ENCODE measurements around the gene CDC34.

The CDC34 gene

DNA sequence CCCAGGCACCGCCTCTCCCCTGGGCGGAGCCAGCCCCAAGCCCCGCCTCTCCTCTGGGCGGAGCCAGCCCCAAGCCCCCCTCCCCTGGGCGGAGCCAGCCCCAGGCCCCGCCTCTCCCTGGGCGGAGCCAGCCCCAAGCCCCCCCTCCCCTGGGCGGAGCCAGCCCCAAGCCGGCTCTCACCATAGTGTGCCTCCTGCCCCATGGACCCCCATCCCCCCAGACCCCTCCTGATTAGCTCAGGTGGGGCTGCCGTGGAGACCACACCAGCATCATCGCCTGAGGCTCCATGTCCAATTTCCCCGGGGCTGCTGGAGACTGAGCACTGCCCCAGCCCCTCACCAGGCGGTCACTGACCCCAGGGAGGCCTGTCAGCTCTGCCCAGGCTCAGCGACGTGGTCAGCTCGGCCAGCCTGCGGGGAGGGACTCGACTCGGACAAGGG, 39.4 kb upstream of the CDC34 start:
- DNase-seq: peak; percentile 28
- no peak overlapping the region for H3K27ac ChIP-seq (ENCODE audit: low read length, poor library complexity, severe bottlenecking)
- H2BK120ac ChIP-seq (ENCODE audit: low read depth, low read length): no peak overlapping the region
- H2AFZ ChIP-seq (ENCODE audit: low read depth, low read length): no peak overlapping the region
- H4K91ac ChIP-seq (ENCODE audit: low read length): no peak overlapping the region
- H3K79me1 ChIP-seq (replicated peaks; ENCODE audit: low read length, poor library complexity, severe bottlenecking): peaks cover 3% of the 10 kb centered on the region
- H2BK12ac ChIP-seq (ENCODE audit: low read length in 2 of 2): no peak overlapping the region
- no peak overlapping the region for H3K4me2 ChIP-seq (ENCODE audit: low read length, poor library complexity, severe bottlenecking)
- peaks cover 10% of the 10 kb centered on the region for H3K4me1 ChIP-seq (ENCODE audit: control insufficient read depth, insufficient read depth, low read depth, low read length)
- no peak overlapping the region for H2BK15ac ChIP-seq (ENCODE audit: low read depth, poor library complexity, severe bottlenecking)
- no peak overlapping the region for H3K9ac ChIP-seq (ENCODE audit: low read length)
- H3K18ac ChIP-seq (ENCODE audit: low read depth in 1 of 2, low read length in 2 of 2): no peak overlapping the region
- H4K8ac ChIP-seq (ENCODE audit: low read length): no peak overlapping the region
- 67% methylated on average over 12 of the region's 19 CpGs for WGBS
- H3K4ac ChIP-seq (ENCODE audit: low read depth in 1 of 2, low read length in 2 of 2): no peak overlapping the region
- H2BK5ac ChIP-seq (ENCODE audit: low read depth, low read length, poor library complexity, severe bottlenecking): no peak overlapping the region
- H3K4me3 ChIP-seq (ENCODE audit: insufficient read depth in 1 of 2, low read depth in 1 of 2, low read length in 2 of 2): no peak overlapping the region
- H3K23ac ChIP-seq (ENCODE audit: low read length in 2 of 2): no peak overlapping the region
- no peaks in the 10 kb centered on the region for H3K9me3 ChIP-seq (ENCODE audit: control insufficient read depth, low read length)
- H3K14ac ChIP-seq (ENCODE audit: low read length in 2 of 2): no peak overlapping the region
- no peak overlapping the region for H2AK5ac ChIP-seq (ENCODE audit: low read length, severe bottlenecking)
- H3K27me3 ChIP-seq (ENCODE audit: control insufficient read depth in 1 of 2, insufficient read depth in 1 of 2, low read length in 2 of 2): peaks cover 0 to 7% of the 10 kb centered on the region in 2 experiments
- peaks cover 0 to 3% of the 10 kb centered on the region in 2 experiments for H3K36me3 ChIP-seq (ENCODE audit: control insufficient read depth in 1 of 2, insufficient read depth in 2 of 2, low read depth in 1 of 2, low read length in 2 of 2)

DNA sequence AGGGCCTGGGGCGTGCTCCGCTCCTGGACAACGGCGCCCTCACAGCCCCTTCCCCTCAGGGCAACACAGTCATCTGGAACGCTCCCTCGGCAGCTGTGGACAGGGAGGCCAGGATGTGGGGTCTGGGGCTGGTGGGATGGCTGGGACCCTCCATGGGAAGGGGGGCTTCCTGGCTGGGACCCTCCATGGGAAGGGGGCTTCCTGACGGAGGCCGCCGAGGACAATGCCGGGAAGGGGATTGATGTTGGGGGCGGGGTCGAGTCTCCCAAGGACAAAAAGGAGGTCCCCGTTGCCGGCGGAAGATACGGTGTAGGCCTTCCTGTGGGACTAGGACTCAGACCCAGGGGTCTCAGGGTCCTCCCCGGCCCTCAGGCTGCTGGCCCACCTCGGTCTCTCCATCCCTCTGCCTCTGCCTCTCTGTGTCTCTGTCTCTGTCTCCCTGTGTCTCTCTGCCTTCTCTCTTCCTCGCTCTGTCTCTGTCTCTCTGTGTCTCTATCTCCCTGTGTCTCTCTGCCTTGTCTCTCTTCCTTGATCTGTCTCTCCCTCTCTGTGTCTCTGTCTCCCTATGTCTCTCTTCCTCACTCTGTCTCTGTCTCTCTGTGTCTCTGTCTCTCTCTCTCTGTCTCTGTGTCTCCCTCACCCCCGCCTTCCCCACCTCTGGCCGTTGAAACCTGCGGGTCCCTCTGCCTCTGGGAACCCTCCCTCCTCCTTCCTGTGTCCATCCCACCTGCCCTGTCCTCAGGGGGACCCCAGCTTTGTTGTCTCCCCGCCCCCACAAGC, 38.0 kb upstream of the CDC34 start:
- H3K4ac ChIP-seq (ENCODE audit: low read depth in 1 of 2, low read length in 2 of 2): no peak overlapping the region
- DNase-seq: no peak
- no peak overlapping the region for H3K14ac ChIP-seq (ENCODE audit: low read length in 2 of 2)
- H2BK12ac ChIP-seq (ENCODE audit: low read length in 2 of 2): peak overlapping the region in 1 of 2 experiments; percentile 15
- H3K79me1 ChIP-seq (replicated peaks; ENCODE audit: low read length, poor library complexity, severe bottlenecking): no peaks in the 10 kb centered on the region
- no peak overlapping the region for H3K18ac ChIP-seq (ENCODE audit: low read depth in 1 of 2, low read length in 2 of 2)
- no peak overlapping the region for H2AFZ ChIP-seq (ENCODE audit: low read depth, low read length)
- H4K91ac ChIP-seq (ENCODE audit: low read length): no peak overlapping the region
- no peak overlapping the region for H3K9ac ChIP-seq (ENCODE audit: low read length)
- peaks cover 0 to 3% of the 10 kb centered on the region in 2 experiments for H3K36me3 ChIP-seq (ENCODE audit: control insufficient read depth in 1 of 2, insufficient read depth in 2 of 2, low read depth in 1 of 2, low read length in 2 of 2)
- no peak overlapping the region for H4K8ac ChIP-seq (ENCODE audit: low read length)
- no peak overlapping the region for H2BK5ac ChIP-seq (ENCODE audit: low read depth, low read length, poor library complexity, severe bottlenecking)
- no peaks in the 10 kb centered on the region for H3K9me3 ChIP-seq (ENCODE audit: control insufficient read depth, low read length)
- peaks cover 20% of the 10 kb centered on the region for H3K4me1 ChIP-seq (ENCODE audit: control insufficient read depth, insufficient read depth, low read depth, low read length)
- H2BK120ac ChIP-seq (ENCODE audit: low read depth, low read length): no peak overlapping the region
- no peak overlapping the region for H3K27ac ChIP-seq (ENCODE audit: low read length, poor library complexity, severe bottlenecking)
- peaks cover 10 to 14% of the 10 kb centered on the region in 2 experiments for H3K27me3 ChIP-seq (ENCODE audit: control insufficient read depth in 1 of 2, insufficient read depth in 1 of 2, low read length in 2 of 2)
- H3K4me3 ChIP-seq (ENCODE audit: insufficient read depth in 1 of 2, low read depth in 1 of 2, low read length in 2 of 2): no peak overlapping the region
- 89% methylated on average over 22 of the region's 23 CpGs for WGBS
- H3K23ac ChIP-seq (ENCODE audit: low read length in 2 of 2): no peak overlapping the region
- H2BK15ac ChIP-seq (ENCODE audit: low read depth, poor library complexity, severe bottlenecking): no peak overlapping the region
- no peak overlapping the region for H2AK5ac ChIP-seq (ENCODE audit: low read length, severe bottlenecking)
- no peak overlapping the region for H3K4me2 ChIP-seq (ENCODE audit: low read length, poor library complexity, severe bottlenecking)

DNA sequence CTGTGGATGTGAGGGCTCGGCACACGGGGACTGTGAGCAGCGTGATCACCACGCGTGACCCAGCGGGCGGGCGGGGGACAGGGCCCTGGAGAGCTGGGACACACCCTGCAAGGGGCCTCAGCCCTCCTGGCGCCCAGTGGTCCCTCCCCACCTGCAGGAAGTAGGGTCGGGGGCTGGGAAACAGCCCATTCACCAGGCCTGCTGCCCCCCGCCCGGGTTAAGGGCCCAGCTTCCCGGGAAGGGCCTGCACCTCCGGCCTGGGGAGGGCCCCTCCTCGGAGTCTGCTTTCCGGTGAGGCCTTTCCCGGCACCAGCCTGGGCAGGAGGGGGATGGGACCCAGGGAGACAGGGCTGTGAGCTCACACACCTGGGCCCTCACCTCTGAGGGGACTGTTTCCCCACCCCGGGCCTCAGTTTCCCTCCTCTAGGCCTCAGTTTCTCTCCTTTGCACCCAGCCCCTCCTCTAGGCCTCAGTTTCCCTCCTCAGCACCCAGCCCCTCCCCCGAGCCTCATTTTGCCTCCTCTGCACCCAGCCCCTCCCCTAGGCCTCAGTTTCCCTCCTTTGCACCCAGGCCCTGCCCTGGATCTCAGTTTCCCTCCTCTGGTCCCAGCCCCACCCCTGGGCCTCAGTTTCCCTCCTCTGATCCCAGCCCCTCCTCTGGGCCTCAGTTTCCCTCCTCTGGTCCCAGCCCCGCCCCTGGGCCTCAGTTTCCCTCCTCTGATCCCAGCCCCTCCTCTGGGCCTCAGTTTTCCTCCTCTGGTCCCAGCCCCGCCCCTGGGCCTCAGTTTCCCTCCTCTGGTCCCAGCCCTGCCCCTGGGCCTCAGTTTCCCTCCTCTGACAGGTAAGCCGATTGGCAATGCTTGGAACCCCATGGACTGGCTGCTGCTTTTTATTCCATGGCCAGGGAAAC, 37.1 kb upstream of the CDC34 start:
- Histone ChIP-seq H3K27me3 (ENCODE audit: control insufficient read depth in 1 of 2, insufficient read depth in 1 of 2, low read length in 2 of 2) (peaks cover 17 to 22% of the 10 kb centered on the region in 2 experiments), H2BK5ac (ENCODE audit: low read depth, low read length, poor library complexity, severe bottlenecking) (no peak overlapping the region), H2BK15ac (ENCODE audit: low read depth, poor library complexity, severe bottlenecking) (no peak overlapping the region), H3K23ac (ENCODE audit: low read length in 2 of 2) (no peak overlapping the region), H3K14ac (ENCODE audit: low read length in 2 of 2) (no peak overlapping the region), H3K4me1 (ENCODE audit: control insufficient read depth, insufficient read depth, low read depth, low read length) (peaks cover 20% of the 10 kb centered on the region), H3K36me3 (ENCODE audit: control insufficient read depth in 1 of 2, insufficient read depth in 2 of 2, low read depth in 1 of 2, low read length in 2 of 2) (peaks cover 0 to 6% of the 10 kb centered on the region in 2 experiments), H3K9ac (ENCODE audit: low read length) (no peak overlapping the region), H4K8ac (ENCODE audit: low read length) (no peak overlapping the region), H3K4ac (ENCODE audit: low read depth in 1 of 2, low read length in 2 of 2) (no peak overlapping the region), H3K4me3 (ENCODE audit: insufficient read depth in 1 of 2, low read depth in 1 of 2, low read length in 2 of 2) (no peak overlapping the region), H2AK5ac (ENCODE audit: low read length, severe bottlenecking) (no peak overlapping the region), H3K4me2 (ENCODE audit: low read length, poor library complexity, severe bottlenecking) (no peak overlapping the region), H2AFZ (ENCODE audit: low read depth, low read length) (no peak overlapping the region), H3K18ac (ENCODE audit: low read depth in 1 of 2, low read length in 2 of 2) (no peak overlapping the region), H2BK12ac (ENCODE audit: low read length in 2 of 2) (peak overlapping the region in 1 of 2 experiments; percentile 15), H3K27ac (ENCODE audit: low read length, poor library complexity, severe bottlenecking) (no peak overlapping the region), H3K79me1 (replicated peaks; ENCODE audit: low read length, poor library complexity, severe bottlenecking) (no peaks in the 10 kb centered on the region), H2BK120ac (ENCODE audit: low read depth, low read length) (no peak overlapping the region), H3K9me3 (ENCODE audit: control insufficient read depth, low read length) (no peaks in the 10 kb centered on the region), H4K91ac (ENCODE audit: low read length) (no peak overlapping the region)
- 81% methylated on average over 22 of the region's 22 CpGs for WGBS
- DNase-seq: no peak

GRCh38 chr19:495081-495401, 36.5 kb upstream of the CDC34 start:
- H3K4ac ChIP-seq (ENCODE audit: low read depth in 1 of 2, low read length in 2 of 2): no peak overlapping the region
- H3K4me3 ChIP-seq (ENCODE audit: insufficient read depth in 1 of 2, low read depth in 1 of 2, low read length in 2 of 2): no peak overlapping the region
- H3K4me1 ChIP-seq (ENCODE audit: control insufficient read depth, insufficient read depth, low read depth, low read length): peaks cover 16% of the 10 kb centered on the region
- peaks cover 18 to 24% of the 10 kb centered on the region in 2 experiments for H3K27me3 ChIP-seq (ENCODE audit: control insufficient read depth in 1 of 2, insufficient read depth in 1 of 2, low read length in 2 of 2)
- no peak overlapping the region for H3K4me2 ChIP-seq (ENCODE audit: low read length, poor library complexity, severe bottlenecking)
- no peaks in the 10 kb centered on the region for H3K9me3 ChIP-seq (ENCODE audit: control insufficient read depth, low read length)
- H3K14ac ChIP-seq (ENCODE audit: low read length in 2 of 2): no peak overlapping the region
- peaks cover 0 to 3% of the 10 kb centered on the region in 2 experiments for H3K36me3 ChIP-seq (ENCODE audit: control insufficient read depth in 1 of 2, insufficient read depth in 2 of 2, low read depth in 1 of 2, low read length in 2 of 2)
- WGBS: 75% methylated on average over 10 of the region's 10 CpGs
- H2BK5ac ChIP-seq (ENCODE audit: low read depth, low read length, poor library complexity, severe bottlenecking): no peak overlapping the region
- H2BK120ac ChIP-seq (ENCODE audit: low read depth, low read length): no peak overlapping the region
- H3K18ac ChIP-seq (ENCODE audit: low read depth in 1 of 2, low read length in 2 of 2): no peak overlapping the region
- H3K79me1 ChIP-seq (replicated peaks; ENCODE audit: low read length, poor library complexity, severe bottlenecking): no peaks in the 10 kb centered on the region
- H2AFZ ChIP-seq (ENCODE audit: low read depth, low read length): no peak overlapping the region
- no peak overlapping the region for H2BK15ac ChIP-seq (ENCODE audit: low read depth, poor library complexity, severe bottlenecking)
- H3K23ac ChIP-seq (ENCODE audit: low read length in 2 of 2): no peak overlapping the region
- no peak for DNase-seq
- H2BK12ac ChIP-seq (ENCODE audit: low read length in 2 of 2): no peak overlapping the region
- H4K91ac ChIP-seq (ENCODE audit: low read length): no peak overlapping the region
- no peak overlapping the region for H3K9ac ChIP-seq (ENCODE audit: low read length)
- no peak overlapping the region for H3K27ac ChIP-seq (ENCODE audit: low read length, poor library complexity, severe bottlenecking)
- H2AK5ac ChIP-seq (ENCODE audit: low read length, severe bottlenecking): no peak overlapping the region
- H4K8ac ChIP-seq (ENCODE audit: low read length): no peak overlapping the region
